OCI-LY7 (cell line): ENCODE measurements around the gene ADORA2A.

Experiments
- CTCF ChIP-seq: fragments of 200-600 bp; sonication (generic); conservative IDR thresholded peaks from 2 replicates; pipeline ENCODE4 v1.5.1; 2014; ENCODE audit warnings: mild to moderate bottlenecking, antibody characterized with exemption, low read length, moderate library complexity, mixed read lengths
- EZH2phosphoT487 ChIP-seq: fragments of 200-600 bp; sonication (generic); IDR thresholded peaks from 2 replicates; pipeline ENCODE4 v1.6.1; 2018; ENCODE audit warnings: low read depth, borderline replicate concordance, mild to moderate bottlenecking, mixed run types, antibody characterized with exemption, low read length, moderate library complexity, mixed read lengths

- TF ChIP-seq CTCF (peak; percentile 55), EZH2phosphoT487 (no peak)
Observed at GRCh38 chr22:24432059-24432853, 4.9 kb downstream of the ADORA2A start.
